K562 (cell line): ENCODE data around the gene NRTN. TPM values are rescaled to one million over a fixed set of nuclear protein-coding genes. Genes with fewer than 3 reads are reported as not detected.
A peak's percentile ranks its signal among the peaks of the same experiment; 100 is the strongest.

Experiments used
- GABPA ChIP-seq: fragments of 200-800 bp; sonication (Bioruptor generic); conservative IDR thresholded peaks from 2 replicates; pipeline ENCODE4 v1.6.1; 2016; ENCODE audit warnings: low read depth, missing genetic modification characterization, missing compliant biosample characterization
- HINFP ChIP-seq: fragments of 450-650 bp; conservative IDR thresholded peaks from 2 replicates; pipeline ENCODE4 v1.6.1; 2016; ENCODE audit warnings: missing genetic modification characterization, low read depth, mild to moderate bottlenecking, control low read depth, missing compliant biosample characterization
- HNRNPH1 ChIP-seq: fragments of 200-400 bp; formaldehyde crosslinking; optimal IDR thresholded peaks from 2 replicates; pipeline ENCODE3; 2017; ENCODE audit warnings: low read depth, mild to moderate bottlenecking, low read length, moderate library complexity
- KDM4B ChIP-seq, 2 experiments: fragments of 450-650 bp in 1 of 2; sonication (generic) in 1 of 2; IDR thresholded peaks; 2 replicates each; pipeline ENCODE4 v1.6.1; 2016 to 2017; ENCODE audit warnings: borderline replicate concordance in 2 of 2, antibody characterized with exemption in 1 of 2, low read depth in 1 of 2, mild to moderate bottlenecking in 1 of 2
- KLF1 ChIP-seq: fragments of 450-650 bp; IDR thresholded peaks from 2 replicates; pipeline ENCODE4 v1.6.1; 2016; ENCODE audit warnings: missing genetic modification characterization, missing compliant biosample characterization
- MECOM ChIP-seq: fragments of 250-450 bp; sonication (Bioruptor Pico); IDR thresholded peaks from 2 replicates; pipeline ENCODE4 v1.8.0; 2022; ENCODE audit warnings: inconsistent platforms
- NCOR1 ChIP-seq: fragments of 450-650 bp; IDR thresholded peaks from 2 replicates; pipeline ENCODE4 v1.6.1; 2016; ENCODE audit warnings: mild to moderate bottlenecking, moderate library complexity
- NR4A1 ChIP-seq, 2 experiments: fragments of 250-450 bp in 1 of 2; fragments of 450-650 bp in 1 of 2; sonication (Bioruptor Pico) in 1 of 2; IDR thresholded peaks; 2 replicates each; pipeline versions ENCODE4 v1.4.0 to v1.6.1; 2016 to 2020; ENCODE audit warnings: mild to moderate bottlenecking in 2 of 2, missing compliant biosample characterization in 1 of 2, missing genetic modification characterization in 1 of 2, moderate library complexity in 1 of 2
- POLR2AphosphoS2 ChIP-seq: IDR thresholded peaks from 2 replicates; pipeline ENCODE4 v1.6.1; 2012; ENCODE audit warnings: low read length, improper control_type of control experiment
- RAD51 ChIP-seq: fragments of 450-650 bp; IDR thresholded peaks from 2 replicates; pipeline ENCODE4 v1.7.1; 2016; ENCODE audit warnings: low read depth, mild to moderate bottlenecking, borderline replicate concordance
- TAF15 ChIP-seq: fragments of 200-400 bp; formaldehyde crosslinking; IDR thresholded peaks from 2 replicates; pipeline ENCODE4 v1.6.1; 2017; ENCODE audit warnings: mild to moderate bottlenecking, low read depth, low read length, moderate library complexity
- TOE1 ChIP-seq, 2 experiments: fragments of 450-650 bp in 1 of 2; sonication (generic) in 1 of 2; formaldehyde crosslinking in 1 of 2; IDR thresholded peaks; 2 replicates each; pipeline versions ENCODE4 v1.7.1 to v1.8.0; 2016 to 2022; ENCODE audit warnings: borderline replicate concordance in 2 of 2, mild to moderate bottlenecking in 2 of 2, antibody characterized with exemption in 1 of 2, inconsistent platforms in 1 of 2, low read depth in 1 of 2, missing genetic modification reagents in 1 of 2, moderate library complexity in 1 of 2
- XRCC3 ChIP-seq: fragments of 450-650 bp; IDR thresholded peaks from 2 replicates; pipeline ENCODE4 v1.6.1; 2017; ENCODE audit warnings: mild to moderate bottlenecking, moderate library complexity
- ZKSCAN3 ChIP-seq: fragments of 250-450 bp; sonication (Bioruptor Pico); IDR thresholded peaks from 2 replicates; pipeline ENCODE4 v1.4.0; 2020
- ZMIZ1 ChIP-seq, 2 experiments: fragments of 150-350 bp in 1 of 2; IDR thresholded peaks; 2 replicates each; pipeline ENCODE4 v1.6.1; 2012 to 2016; ENCODE audit warnings: low read depth in 2 of 2, low read length in 2 of 2, mild to moderate bottlenecking in 1 of 2, moderate library complexity in 1 of 2
- ZNF609 ChIP-seq: sonication (generic); formaldehyde crosslinking; IDR thresholded peaks from 2 replicates; pipeline ENCODE4 v1.8.1; 2023; ENCODE audit warnings: missing genetic modification reagents, mild to moderate bottlenecking, borderline replicate concordance
- polyA plus RNA-seq, 8 experiments: library from polyadenylated mRNA; depleted of rRNA in 4 of 8; stranded (reverse) in 5 of 8; unstranded in 3 of 8; fragments of >200 nt; fragmentation: Nextera tagmentation in 2 of 8; fragmentation: Illumina TruSeq in 1 of 8; extraction: Ambion mirVana in 2 of 8; extraction: Trizol in 1 of 8; gene quantifications; 2 replicates each; pipeline versions ENCODE4 v1.2.1 to v1.2.3, GENCODE V29; 2011 to 2014; ENCODE audit warnings: inconsistent platforms in 1 of 8, missing spikeins in 1 of 8
- total RNA-seq, 7 experiments: library from RNA; depleted of rRNA in 6 of 7; stranded (reverse); fragments of >200 nt in 6 of 7; fragmentation: Illumina TruSeq in 2 of 7; extraction: Trizol in 2 of 7; gene quantifications; 2 replicates each; pipeline versions ENCODE4 v1.2.1 to v1.2.3, GENCODE V29; 2011 to 2021; ENCODE audit warnings: low replicate concordance in 1 of 7

NRTN gene
- total and polyA plus RNA-seq, 9 of the 15 experiments (the other 6 are each of a cell fraction or from before 2014, with no cell fraction given) = 0.62 to 8.1 (median 1.6) TPM; not detected in 2

DNA sequence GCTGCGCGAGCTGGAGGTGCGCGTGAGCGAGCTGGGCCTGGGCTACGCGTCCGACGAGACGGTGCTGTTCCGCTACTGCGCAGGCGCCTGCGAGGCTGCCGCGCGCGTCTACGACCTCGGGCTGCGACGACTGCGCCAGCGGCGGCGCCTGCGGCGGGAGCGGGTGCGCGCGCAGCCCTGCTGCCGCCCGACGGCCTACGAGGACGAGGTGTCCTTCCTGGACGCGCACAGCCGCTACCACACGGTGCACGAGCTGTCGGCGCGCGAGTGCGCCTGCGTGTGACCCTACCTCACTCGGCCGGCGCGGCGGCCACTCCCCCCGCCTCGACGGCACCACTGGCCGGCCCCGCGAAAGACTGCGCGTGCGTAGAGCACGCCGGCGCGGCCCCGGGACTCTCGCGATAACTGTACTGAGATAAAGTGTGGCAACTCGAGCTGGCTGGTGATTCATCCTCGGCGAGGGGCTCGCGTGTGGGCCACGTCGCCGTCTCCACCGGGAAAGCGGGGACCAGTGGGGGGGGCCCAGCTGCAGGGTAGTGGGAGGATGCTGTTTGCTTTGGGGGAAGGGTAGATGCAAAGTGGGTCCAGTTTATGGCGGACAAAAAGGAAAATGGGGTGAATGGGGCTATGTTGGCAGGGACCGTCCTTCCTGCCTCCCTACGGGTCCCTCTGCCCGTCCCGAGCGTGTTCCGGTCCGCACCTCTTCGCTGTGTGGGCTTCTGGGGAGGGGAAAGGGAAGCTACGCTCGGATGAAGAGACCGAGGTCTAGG is 23.2 kb downstream of the NRTN start (continued):
- TF ChIP-seq POLR2AphosphoS2 (peak; percentile 90; the same call in 1 of the 2 replicates), MECOM (CRISPR knock-in tag) (no peak), TAF15 (no peak), HINFP (tag) (no peak), KDM4B (IDR thresholded peaks at IDR 0.05; ENCODE audit: borderline replicate concordance in 2 of 2, low read depth in 1 of 2) (no peak; a peak in 1 of 4 replicates), KLF1 (tag) (no peak), ZMIZ1 (IDR thresholded peaks at IDR 0.05; ENCODE audit: low read depth in 2 of 2, low read length in 2 of 2) (peak in 1 of 2 experiments; percentile 75; a peak in 1 of 4 replicates), GABPA (peak; percentile 72), NCOR1 (peak; percentile 50; the same call in 1 of the 2 replicates), ZNF609 (CRISPR knock-in tag) (peak; percentile 42; the same call in 1 of the 2 replicates), RAD51 (no peak), HNRNPH1 (no peak), XRCC3 (no peak), TOE1 (IDR thresholded peaks at IDR 0.05; ENCODE audit: borderline replicate concordance) (peak; percentile 76; the same call in 1 of the 2 replicates), TOE1 (CRISPR knock-in tag; IDR thresholded peaks at IDR 0.05; ENCODE audit: borderline replicate concordance, low read depth) (no peak), NR4A1 (CRISPR knock-in tag; IDR thresholded peaks at IDR 0.05) (no peak), NR4A1 (tag; IDR thresholded peaks at IDR 0.05) (peak; percentile 20; the same call in 1 of the 2 replicates), ZKSCAN3 (CRISPR knock-in tag) (no peak)
